ENCODE data around the gene SMIM5.

SMIM5 gene, protein sequence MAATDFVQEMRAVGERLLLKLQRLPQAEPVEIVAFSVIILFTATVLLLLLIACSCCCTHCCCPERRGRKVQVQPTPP

DNA sequence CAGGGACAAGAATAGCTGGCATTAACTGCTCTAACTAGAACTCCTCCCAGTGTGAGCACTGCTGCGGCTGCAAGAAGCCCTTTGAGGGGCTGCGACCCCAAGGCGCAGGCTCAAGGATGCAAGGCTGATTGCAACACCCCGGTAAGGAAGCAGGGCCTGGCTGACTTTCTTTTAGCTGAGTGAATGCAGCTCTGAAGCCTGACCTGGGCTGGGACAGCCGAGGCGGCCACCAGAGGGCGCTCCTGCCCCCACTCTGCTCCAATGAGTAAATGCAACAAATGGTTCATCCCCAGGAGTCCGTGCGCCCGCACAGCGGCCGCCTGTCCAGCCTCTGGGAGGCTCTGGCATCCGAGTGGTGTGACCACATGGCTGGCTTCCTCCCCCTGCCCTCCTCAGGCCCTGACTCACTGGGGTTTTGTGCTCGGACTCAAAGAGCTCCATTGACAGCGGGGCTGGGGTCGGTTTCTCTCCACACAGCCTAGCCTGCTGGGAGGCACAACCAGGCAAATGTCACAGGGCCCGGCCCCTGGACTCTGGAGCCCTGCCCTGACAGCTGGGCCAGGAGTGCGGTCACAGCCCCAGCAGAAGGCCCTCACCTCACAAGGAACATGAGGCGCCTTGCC lies at the start of gene SMIM5:
TSS of gene SMIM5 (plus strand) at position 572 of the 623 bp plus-strand sequence. CDS start 6,768 bp downstream, outside the sequence.
- Histone ChIP-seq H3K9ac (ENCODE audit: low read length in 5 of 5) (peak within 1 kb of the TSS in 2 of 5 donors; percentile 31 to 59), H3K4me1 (ENCODE audit: control insufficient read depth in 5 of 5, insufficient read depth in 5 of 5, low read length in 5 of 5) (peaks cover 2 to 20% (median 19%) of the 10 kb centered on the region in 5 donors), H3K4me3 (ENCODE audit: low read depth in 1 of 5, low read length in 5 of 5) (peak within 1 kb of the TSS in 4 of 5 donors; percentile 6 to 43 (median 17)), H3K27me3 (ENCODE audit: control insufficient read depth in 5 of 5, insufficient read depth in 4 of 5, low read length in 5 of 5) (no peaks in the 10 kb centered on the region), H3K27ac (ENCODE audit: low read depth, low read length) (peak within 1 kb of the TSS; percentile 41), H3K9me3 (ENCODE audit: control insufficient read depth in 5 of 5, low read length in 5 of 5) (no peaks in the 10 kb centered on the region), H3K36me3 (ENCODE audit: control insufficient read depth in 5 of 5, insufficient read depth in 5 of 5, low read length in 5 of 5) (peaks cover 0 to 33% (median 14%) of the 10 kb centered on the region in 5 donors)

DNA sequence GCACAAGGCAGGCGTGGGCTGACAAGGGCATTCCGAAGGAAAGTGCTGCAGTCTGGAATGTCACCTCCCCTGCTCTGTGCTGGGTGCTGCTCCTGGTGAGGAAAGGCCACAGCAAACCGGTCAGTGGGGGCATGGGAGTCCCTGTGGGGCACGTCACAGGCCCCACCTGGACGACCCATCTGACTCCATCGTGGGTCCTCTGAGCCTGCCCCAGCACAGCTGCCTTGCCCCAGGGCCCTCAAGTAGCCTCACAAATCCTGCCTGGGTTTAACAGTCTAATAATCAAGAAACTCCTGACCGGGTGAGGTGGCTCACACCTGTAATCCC lies 48.4 kb upstream of the SMIM5 start:
- Histone ChIP-seq H3K4me3 (ENCODE audit: low read depth in 1 of 5, low read length in 5 of 5) (no peak overlapping the region), H3K27me3 (ENCODE audit: control insufficient read depth in 5 of 5, insufficient read depth in 4 of 5, low read length in 5 of 5) (no peaks in the 10 kb centered on the region), H3K9me3 (ENCODE audit: control insufficient read depth in 5 of 5, low read length in 5 of 5) (no peaks in the 10 kb centered on the region), H3K27ac (ENCODE audit: low read depth, low read length) (no peak overlapping the region), H3K9ac (ENCODE audit: low read length in 5 of 5) (no peak overlapping the region), H3K4me1 (ENCODE audit: control insufficient read depth in 5 of 5, insufficient read depth in 5 of 5, low read length in 5 of 5) (peaks cover 0 to 22% (median 17%) of the 10 kb centered on the region in 5 donors), H3K36me3 (ENCODE audit: control insufficient read depth in 5 of 5, insufficient read depth in 5 of 5, low read length in 5 of 5) (no peaks in the 10 kb centered on the region)

DNA sequence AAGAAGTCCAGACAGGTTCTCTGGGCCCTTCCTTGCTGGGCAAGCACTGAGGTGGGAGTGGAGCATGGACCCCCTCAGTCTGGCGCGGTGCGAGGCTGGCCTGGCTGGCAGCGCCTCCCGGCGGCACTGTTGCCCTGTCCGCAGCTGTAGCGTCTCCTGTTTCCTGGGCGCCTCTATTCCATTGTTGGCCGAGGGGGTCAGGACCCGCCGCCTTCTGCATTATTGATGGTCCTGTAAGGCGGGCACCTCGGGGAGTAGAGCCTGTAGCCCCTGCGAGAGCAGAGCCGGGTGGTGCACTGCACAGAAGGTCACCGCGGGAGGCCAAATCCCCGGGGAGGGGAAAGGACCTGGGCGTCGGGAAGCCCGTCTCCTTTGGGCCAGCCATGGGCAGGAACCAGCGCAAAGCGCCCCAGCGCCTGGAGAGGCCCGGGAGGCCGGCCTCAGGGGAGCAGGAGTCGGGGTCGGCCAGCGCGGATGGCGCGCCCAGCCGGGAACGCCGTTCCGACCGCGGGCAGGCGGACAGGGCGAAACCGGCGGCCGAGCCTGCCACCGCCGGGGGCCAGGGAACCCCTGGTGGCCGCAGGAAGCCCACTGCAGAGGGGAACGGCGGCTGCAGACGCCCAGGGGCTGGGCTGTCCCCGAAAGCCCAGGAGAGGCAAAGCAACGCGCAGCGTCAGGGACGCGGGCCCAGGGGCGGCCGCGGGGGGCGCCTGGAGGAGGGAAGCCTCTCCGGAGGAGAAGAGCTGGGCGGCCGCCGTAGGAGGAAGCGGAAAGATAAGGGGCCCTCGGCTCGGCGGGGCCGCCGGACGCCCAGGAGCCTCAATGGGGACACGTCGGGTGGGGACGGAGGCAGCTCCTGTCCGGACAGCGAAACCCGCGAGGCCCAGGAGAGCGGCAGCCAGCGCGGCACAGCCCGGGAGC lies 45.3 kb upstream of the SMIM5 start, which contains the start of gene MYO15B:
TSS of gene MYO15B (plus strand) at position 126 of the 921 bp plus-strand sequence. CDS start at position 384, 258 bp downstream.
- Histone ChIP-seq H3K9ac (ENCODE audit: low read length in 5 of 5) (peak within 1 kb of the TSS; percentile 63 to 89 (median 87)), H3K27me3 (ENCODE audit: control insufficient read depth in 5 of 5, insufficient read depth in 4 of 5, low read length in 5 of 5) (no peaks in the 10 kb centered on the region), H3K27ac (ENCODE audit: low read depth, low read length) (peak within 1 kb of the TSS; percentile 62), H3K9me3 (ENCODE audit: control insufficient read depth in 5 of 5, low read length in 5 of 5) (no peaks in the 10 kb centered on the region), H3K4me1 (ENCODE audit: control insufficient read depth in 5 of 5, insufficient read depth in 5 of 5, low read length in 5 of 5) (peaks cover 0 to 30% (median 25%) of the 10 kb centered on the region in 5 donors), H3K36me3 (ENCODE audit: control insufficient read depth in 5 of 5, insufficient read depth in 5 of 5, low read length in 5 of 5) (peaks cover 0 to 9% (median 0%) of the 10 kb centered on the region in 5 donors), H3K4me3 (ENCODE audit: low read depth in 1 of 5, low read length in 5 of 5) (peak within 1 kb of the TSS in 4 of 5 donors; percentile 60 to 77 (median 74))

DNA sequence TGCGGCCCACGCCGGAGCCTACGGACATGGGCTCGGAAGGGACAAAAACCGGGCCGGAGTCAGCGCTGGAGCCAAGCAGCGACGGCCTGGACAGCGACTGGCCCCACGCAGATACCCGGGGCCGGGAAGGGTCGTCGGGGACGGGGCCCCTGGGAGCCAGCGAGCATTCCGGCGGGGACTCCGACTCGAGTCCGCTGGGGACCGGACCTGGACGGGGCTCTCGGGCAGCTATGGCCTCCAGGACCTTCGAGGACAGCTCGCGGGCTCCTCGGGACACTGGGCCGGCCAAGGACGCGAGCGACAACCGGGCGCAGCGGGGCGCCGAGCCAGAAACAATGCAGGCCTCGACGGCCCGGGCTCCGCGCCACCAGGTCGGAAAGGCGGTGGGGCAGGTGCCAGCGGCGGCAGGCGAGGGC lies 44.6 kb upstream of the SMIM5 start:
- peak overlapping the region; percentile 62 for H3K27ac ChIP-seq (ENCODE audit: low read depth, low read length)
- H3K4me3 ChIP-seq (ENCODE audit: low read depth in 1 of 5, low read length in 5 of 5): peak overlapping the region in 4 of 5 donors; percentile 60 to 77 (median 74)
- no peaks in the 10 kb centered on the region for H3K9me3 ChIP-seq (ENCODE audit: control insufficient read depth in 5 of 5, low read length in 5 of 5)
- H3K36me3 ChIP-seq (ENCODE audit: control insufficient read depth in 5 of 5, insufficient read depth in 5 of 5, low read length in 5 of 5): peaks cover 0 to 9% (median 0%) of the 10 kb centered on the region in 5 donors
- H3K27me3 ChIP-seq (ENCODE audit: control insufficient read depth in 5 of 5, insufficient read depth in 4 of 5, low read length in 5 of 5): no peaks in the 10 kb centered on the region
- peak overlapping the region in 4 of 5 donors; percentile 63 to 89 (median 88) for H3K9ac ChIP-seq (ENCODE audit: low read length in 5 of 5)
- peaks cover 0 to 30% (median 25%) of the 10 kb centered on the region in 5 donors for H3K4me1 ChIP-seq (ENCODE audit: control insufficient read depth in 5 of 5, insufficient read depth in 5 of 5, low read length in 5 of 5)

DNA sequence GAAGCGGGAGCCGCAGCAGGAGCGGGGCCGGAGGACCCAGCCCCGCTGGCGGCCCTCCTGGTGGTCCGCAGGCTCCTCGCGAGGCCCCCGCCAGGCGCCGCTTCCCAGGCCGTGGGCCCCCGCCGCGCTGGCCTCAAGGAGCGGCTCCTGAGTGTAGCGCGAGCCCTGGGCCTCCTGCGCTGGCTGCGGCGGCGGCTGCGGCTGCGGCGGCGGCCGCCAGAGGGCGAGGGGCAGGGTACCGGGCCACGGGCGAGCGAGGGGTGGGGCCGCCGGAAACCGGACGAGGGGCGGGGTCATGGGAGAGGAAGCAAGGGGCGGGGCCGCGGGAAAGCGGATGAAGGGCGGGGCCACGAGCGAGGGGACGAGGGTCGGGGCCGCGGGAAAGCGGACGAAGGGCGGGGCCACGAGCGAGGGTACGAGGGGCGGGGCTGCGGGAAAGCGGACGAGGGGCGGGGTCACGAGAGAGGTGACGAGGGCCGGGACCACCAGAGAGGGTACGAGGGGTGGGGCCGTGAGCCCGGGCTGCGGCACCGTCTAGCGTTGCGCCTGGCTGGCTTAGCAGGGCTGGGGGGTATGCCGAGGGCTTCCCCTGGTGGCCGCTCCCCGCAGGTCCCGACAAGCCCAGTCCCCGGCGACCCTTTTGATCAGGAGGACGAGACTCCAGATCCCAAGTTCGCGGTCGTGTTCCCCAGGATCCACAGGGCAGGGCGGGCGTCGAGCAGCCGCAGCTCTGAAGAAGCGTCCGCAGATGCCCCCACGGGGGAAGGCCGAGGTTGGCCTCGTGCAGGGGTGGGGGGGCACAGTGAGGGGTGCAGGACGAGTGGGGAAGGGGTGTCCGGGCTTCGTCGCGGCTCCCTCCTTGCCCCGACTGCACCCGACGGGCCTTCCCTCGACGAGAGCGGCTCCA lies 44.0 kb upstream of the SMIM5 start:
- H3K4me3 ChIP-seq (ENCODE audit: low read depth in 1 of 5, low read length in 5 of 5): peak overlapping the region in 4 of 5 donors; percentile 63 to 77 (median 74)
- no peaks in the 10 kb centered on the region for H3K27me3 ChIP-seq (ENCODE audit: control insufficient read depth in 5 of 5, insufficient read depth in 4 of 5, low read length in 5 of 5)
- H3K36me3 ChIP-seq (ENCODE audit: control insufficient read depth in 5 of 5, insufficient read depth in 5 of 5, low read length in 5 of 5): peaks cover 0 to 9% (median 0%) of the 10 kb centered on the region in 5 donors
- no peaks in the 10 kb centered on the region for H3K9me3 ChIP-seq (ENCODE audit: control insufficient read depth in 5 of 5, low read length in 5 of 5)
- H3K4me1 ChIP-seq (ENCODE audit: control insufficient read depth in 5 of 5, insufficient read depth in 5 of 5, low read length in 5 of 5): peaks cover 0 to 30% (median 25%) of the 10 kb centered on the region in 5 donors
- H3K9ac ChIP-seq (ENCODE audit: low read length in 5 of 5): peak overlapping the region in 3 of 5 donors; percentile 63 to 89 (median 88)
- peak overlapping the region; percentile 62 for H3K27ac ChIP-seq (ENCODE audit: low read depth, low read length)

DNA sequence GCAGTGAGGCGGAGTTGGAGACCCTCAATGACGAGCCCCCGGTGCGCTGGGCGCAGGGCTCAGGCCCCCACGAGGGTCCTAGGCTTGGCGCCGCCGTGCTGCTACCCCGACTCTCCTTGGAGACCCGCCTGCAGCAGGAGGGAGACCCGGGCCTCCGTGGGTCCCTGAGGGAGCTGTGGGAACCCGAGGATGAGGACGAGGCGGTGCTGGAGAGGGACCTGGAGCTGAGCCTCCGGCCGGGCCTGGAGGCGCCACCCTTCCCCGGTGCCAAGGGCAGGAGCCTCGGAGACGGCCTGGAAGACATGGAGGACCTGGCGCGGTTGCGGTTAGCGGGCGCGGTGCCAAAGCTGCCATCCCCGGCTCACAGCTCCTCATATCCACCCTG lies 43.3 kb upstream of the SMIM5 start:
- Histone ChIP-seq H3K27ac (ENCODE audit: low read depth, low read length) (no peak overlapping the region), H3K9me3 (ENCODE audit: control insufficient read depth in 5 of 5, low read length in 5 of 5) (no peaks in the 10 kb centered on the region), H3K36me3 (ENCODE audit: control insufficient read depth in 5 of 5, insufficient read depth in 5 of 5, low read length in 5 of 5) (peaks cover 0 to 9% (median 0%) of the 10 kb centered on the region in 5 donors), H3K27me3 (ENCODE audit: control insufficient read depth in 5 of 5, insufficient read depth in 4 of 5, low read length in 5 of 5) (no peaks in the 10 kb centered on the region), H3K4me1 (ENCODE audit: control insufficient read depth in 5 of 5, insufficient read depth in 5 of 5, low read length in 5 of 5) (peaks cover 0 to 30% (median 25%) of the 10 kb centered on the region in 5 donors), H3K9ac (ENCODE audit: low read length in 5 of 5) (no peak overlapping the region), H3K4me3 (ENCODE audit: low read depth in 1 of 5, low read length in 5 of 5) (peak overlapping the region in 3 of 5 donors; percentile 63 to 74 (median 67))

DNA sequence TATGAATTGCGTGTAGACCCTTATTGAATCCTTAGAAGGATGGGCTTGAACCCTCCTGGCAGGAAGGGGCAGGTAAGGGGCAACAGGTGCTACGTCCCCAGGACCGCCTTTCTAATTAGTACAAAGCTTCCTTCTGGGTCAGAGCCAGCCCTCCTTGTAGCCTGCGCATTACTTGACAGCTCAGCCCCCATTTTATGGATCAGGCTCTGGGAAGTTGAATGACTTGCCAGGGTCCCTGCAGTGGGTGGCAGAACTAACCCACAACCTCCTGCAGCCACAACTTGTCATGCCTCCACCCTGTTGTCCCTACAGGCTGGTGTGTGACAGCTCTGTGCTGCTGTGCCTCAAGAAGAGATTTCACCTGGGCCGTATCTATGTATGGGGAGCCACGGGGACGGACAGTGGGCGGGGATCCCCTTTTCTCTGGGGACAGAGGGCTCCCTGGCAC lies 42.9 kb upstream of the SMIM5 start:
- Histone ChIP-seq H3K9ac (ENCODE audit: low read length in 5 of 5) (no peak overlapping the region), H3K36me3 (ENCODE audit: control insufficient read depth in 5 of 5, insufficient read depth in 5 of 5, low read length in 5 of 5) (peaks cover 0 to 9% (median 0%) of the 10 kb centered on the region in 5 donors), H3K4me1 (ENCODE audit: control insufficient read depth in 5 of 5, insufficient read depth in 5 of 5, low read length in 5 of 5) (peaks cover 0 to 30% (median 25%) of the 10 kb centered on the region in 5 donors), H3K4me3 (ENCODE audit: low read depth in 1 of 5, low read length in 5 of 5) (peak overlapping the region in 1 of 5 donors; percentile 74), H3K27me3 (ENCODE audit: control insufficient read depth in 5 of 5, insufficient read depth in 4 of 5, low read length in 5 of 5) (no peaks in the 10 kb centered on the region), H3K9me3 (ENCODE audit: control insufficient read depth in 5 of 5, low read length in 5 of 5) (no peaks in the 10 kb centered on the region), H3K27ac (ENCODE audit: low read depth, low read length) (no peak overlapping the region)

DNA sequence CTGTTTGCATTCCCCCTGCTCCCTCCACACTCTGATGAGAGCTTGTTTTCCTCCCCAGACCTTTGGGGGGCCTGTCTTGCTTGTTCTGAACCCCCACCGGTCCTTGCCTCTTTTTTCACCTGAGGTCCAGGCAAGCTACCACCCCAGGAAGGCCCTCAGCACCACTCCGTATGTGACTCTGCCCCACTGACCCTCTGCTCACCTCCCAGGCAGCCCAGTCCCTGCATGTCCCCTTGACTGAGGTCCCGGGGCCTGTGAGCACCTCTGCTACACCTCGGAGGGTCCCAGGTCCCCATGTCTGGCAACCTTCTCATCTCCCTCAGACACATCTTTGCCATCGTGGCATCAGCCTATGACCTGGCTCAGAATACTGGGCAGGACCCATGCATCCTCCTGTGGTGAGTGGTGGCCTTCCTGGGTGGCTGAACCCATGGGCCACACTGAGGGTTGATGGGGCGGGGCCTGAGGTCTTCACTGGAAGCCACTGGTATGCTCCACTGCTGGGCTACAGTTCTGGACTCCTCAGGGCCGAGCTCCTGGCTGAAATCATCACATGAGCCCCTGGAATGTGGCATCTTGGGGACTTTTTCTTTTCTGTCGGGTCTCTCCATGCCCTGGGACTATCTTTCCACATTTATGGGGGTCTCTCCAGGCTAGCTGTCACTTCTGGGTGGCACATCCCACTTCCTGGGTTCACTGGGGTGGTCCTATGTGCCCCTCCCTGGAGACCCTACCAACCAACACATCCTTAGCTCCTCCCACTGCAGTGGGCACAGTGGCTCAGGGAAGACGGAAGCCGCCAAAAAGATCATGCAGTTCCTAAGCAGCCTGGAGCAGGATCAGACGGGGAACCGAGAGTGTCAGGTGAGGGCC lies 42.1 kb upstream of the SMIM5 start:
- peaks cover 0 to 30% (median 25%) of the 10 kb centered on the region in 5 donors for H3K4me1 ChIP-seq (ENCODE audit: control insufficient read depth in 5 of 5, insufficient read depth in 5 of 5, low read length in 5 of 5)
- no peaks in the 10 kb centered on the region for H3K9me3 ChIP-seq (ENCODE audit: control insufficient read depth in 5 of 5, low read length in 5 of 5)
- no peak overlapping the region for H3K9ac ChIP-seq (ENCODE audit: low read length in 5 of 5)
- H3K27ac ChIP-seq (ENCODE audit: low read depth, low read length): no peak overlapping the region
- H3K36me3 ChIP-seq (ENCODE audit: control insufficient read depth in 5 of 5, insufficient read depth in 5 of 5, low read length in 5 of 5): peaks cover 0 to 9% (median 0%) of the 10 kb centered on the region in 5 donors
- H3K27me3 ChIP-seq (ENCODE audit: control insufficient read depth in 5 of 5, insufficient read depth in 4 of 5, low read length in 5 of 5): no peaks in the 10 kb centered on the region
- no peak overlapping the region for H3K4me3 ChIP-seq (ENCODE audit: low read depth in 1 of 5, low read length in 5 of 5)
